Measurements from ENCODE around the gene TOR2A.

Gene TOR2A

DNA sequence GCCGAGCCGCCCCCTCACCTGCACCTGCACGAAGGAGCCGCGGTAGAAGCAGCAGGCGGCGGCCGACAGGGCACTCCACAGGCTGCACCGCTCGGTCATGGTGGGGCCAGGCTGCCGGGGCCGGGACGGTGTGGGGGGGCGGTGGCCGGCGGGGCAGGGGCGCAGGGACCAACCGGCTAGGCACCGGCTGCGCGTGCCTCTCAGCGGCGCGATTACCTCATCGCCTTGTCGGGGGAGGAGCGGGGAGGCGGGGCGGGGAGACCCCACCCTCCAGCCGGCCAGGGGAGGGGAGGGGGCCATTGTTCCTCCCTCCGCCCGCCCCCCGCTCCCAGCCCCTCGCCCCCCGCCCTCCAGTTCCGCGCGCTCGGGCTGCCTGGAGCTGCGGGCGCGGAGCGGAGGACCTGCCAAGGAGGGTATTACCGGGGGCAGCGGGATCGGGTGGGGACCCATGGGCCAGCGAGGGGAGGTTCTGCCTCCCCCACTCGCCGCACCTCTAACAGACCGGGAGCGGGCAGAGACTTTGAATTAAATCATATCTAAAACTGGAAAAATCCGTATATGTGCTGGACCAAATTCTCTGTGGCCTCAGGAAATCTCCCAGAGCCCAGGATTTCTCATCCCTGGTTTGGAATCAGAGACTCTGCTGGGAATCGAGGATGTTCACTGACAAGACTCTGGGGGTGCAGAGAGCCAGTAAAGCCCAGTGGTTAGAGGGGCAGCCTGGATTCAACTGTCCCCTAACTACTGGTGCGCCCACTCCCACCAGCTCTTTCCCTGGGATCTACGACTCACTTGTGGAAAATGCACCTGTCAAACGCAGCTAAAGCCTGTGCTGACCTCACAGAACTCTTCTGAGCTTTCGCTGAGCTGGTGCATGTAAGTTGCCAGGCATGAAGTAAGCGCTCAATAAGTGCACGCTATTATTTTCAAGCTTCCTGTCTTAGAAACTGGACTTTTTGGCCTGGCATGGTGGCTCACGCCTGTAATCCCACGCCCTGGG, 20.3 kb upstream of the TOR2A start:
- Mint-ChIP-seq H3K4me3 (no peak overlapping the region), H3K36me3 (peaks cover 2% of the 10 kb centered on the region), H3K4me1 (peaks cover 19% of the 10 kb centered on the region), H3K9me3 (no peaks in the 10 kb centered on the region), H3K27me3 (no peaks in the 10 kb centered on the region), H3K27ac (no peak overlapping the region)

DNA sequence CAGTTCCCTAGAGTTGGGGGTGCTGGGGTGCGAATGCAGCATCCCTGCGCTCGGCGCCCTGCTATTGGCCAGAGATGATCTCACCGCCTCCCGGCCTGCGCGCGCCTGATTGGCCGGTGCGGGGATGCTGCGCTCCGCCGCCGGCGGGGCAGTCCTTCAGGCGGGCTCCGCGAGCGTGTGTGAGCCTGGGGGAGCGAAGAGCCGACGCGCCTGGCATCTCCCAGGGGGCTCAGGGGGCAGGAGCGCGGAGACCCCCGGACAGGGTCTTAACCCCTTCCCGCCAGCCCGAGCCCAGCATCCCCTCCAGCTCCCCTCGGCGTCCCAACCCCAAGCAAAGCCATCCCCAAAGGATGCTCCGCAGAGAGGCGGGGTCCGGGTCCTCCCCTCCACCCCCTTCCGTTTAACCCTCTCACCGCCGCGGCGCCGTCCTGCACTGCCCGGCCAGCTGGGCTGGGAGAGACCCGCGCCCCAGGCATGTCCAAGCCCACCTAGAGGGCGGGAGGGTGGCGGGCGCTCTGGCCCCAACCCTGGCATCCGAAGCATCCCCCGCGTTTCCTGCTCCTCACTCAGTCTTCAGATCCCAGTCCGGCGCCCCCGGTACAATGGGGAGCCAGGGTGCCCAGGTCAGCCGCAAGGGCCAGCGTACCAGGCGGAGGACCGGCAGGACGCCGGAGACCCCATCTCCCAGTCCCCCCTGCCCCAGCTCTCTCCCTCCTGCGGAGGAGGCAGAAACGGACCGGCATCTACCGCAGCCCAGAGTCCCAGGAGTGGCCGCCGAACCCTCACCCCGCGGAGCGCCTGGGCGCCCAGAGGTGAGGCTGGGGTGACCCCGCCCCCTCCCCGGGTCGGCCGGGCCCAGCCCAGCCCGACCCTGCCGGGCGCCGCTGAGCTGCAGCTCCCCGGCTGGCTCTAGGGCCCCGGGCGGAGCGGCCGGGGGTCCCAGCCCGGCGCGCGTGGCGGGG, 19.3 kb upstream of the TOR2A start:
- H3K4me3 Mint-ChIP-seq: no peak overlapping the region
- peaks cover 2% of the 10 kb centered on the region for H3K36me3 Mint-ChIP-seq
- H3K9me3 Mint-ChIP-seq: no peaks in the 10 kb centered on the region
- no peaks in the 10 kb centered on the region for H3K27me3 Mint-ChIP-seq
- no peak overlapping the region for H3K27ac Mint-ChIP-seq
- H3K4me1 Mint-ChIP-seq: peaks cover 19% of the 10 kb centered on the region

DNA sequence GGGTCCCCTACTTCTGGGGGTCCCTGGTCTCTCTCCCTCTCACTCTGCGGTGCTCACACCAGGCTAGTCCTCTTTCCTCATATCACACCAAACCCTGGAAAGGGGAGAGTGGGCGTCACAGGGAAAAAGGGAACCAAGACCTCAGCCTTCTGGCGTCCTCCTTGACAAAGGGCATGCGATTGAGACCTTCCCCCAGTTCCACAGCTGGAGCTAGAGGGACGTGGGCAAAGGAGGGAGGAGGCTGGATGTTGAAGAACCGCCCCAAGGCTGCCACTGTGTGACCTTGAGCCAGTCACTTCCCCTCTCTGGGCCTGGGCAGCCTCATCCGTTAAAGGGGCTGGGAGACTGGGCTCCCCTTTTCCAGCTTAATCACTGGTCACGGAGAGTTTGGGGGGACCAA, 18.5 kb upstream of the TOR2A start:
- peaks cover 16% of the 10 kb centered on the region for H3K4me1 Mint-ChIP-seq
- no peaks in the 10 kb centered on the region for H3K9me3 Mint-ChIP-seq
- no peaks in the 10 kb centered on the region for H3K27me3 Mint-ChIP-seq
- no peak overlapping the region for H3K4me3 Mint-ChIP-seq
- H3K27ac Mint-ChIP-seq: no peak overlapping the region
- H3K36me3 Mint-ChIP-seq: peaks cover under 1% of the 10 kb centered on the region

DNA sequence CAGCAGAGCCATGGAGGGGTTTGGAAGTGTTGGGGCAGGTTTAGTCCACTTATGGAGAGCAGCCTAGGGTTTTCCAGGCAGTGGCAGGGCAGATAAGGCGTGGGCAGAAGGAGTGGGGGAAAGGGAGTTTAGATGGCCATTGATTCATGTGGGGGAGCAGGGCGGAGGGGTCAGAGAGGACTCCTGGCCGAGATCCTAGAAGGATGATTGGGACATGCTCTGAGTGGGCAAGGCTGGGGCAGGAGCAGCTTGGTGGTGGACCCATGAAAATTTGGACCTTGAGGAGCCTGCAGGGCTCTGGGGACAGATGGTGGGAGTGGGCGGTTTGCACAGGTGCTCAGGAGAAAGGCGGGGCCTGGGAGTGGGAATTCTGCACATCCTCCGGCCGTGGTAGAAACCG, 18.1 kb upstream of the TOR2A start:
- H3K36me3 Mint-ChIP-seq: no peaks in the 10 kb centered on the region

DNA sequence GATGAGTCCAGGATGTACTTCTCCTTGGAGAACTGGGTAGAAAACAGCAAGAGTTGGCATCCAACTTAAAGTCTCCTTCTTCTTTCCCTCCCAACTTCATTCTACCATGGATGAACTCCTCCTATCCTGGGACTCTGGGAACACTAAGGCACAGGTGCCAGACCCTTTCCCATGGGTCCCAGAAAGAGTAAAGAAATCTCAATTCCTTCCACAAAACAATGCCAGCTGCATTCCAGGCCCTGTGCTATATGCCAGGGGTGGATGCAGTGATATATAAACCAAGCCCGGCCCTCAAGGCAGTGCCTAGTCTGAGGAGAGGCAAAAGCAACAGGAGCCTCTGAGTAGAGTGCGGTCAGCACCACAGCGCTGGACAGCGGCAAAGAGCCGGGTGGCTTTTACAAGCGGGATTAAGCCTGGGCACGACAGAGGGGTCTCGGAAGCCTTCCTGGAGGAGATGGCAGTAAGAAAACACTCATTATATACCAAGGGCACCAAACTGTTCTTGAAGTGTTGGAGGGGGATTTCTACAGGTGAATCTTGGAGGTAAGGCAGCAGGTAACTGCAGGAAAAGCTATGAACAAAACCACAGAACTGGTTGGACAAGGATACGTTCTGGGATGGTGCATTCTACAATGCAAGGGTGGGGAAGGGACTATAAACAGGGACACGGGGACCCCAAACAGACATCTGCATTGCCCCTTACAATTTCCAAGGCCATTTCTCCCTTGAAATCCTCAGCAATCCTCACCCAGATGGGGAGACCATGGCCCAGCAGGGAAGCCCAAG, 16.4 kb upstream of the TOR2A start:
- Mint-ChIP-seq H3K27ac (peak overlapping the region; percentile 27), H3K4me1 (peaks cover 25% of the 10 kb centered on the region), H3K9me3 (no peaks in the 10 kb centered on the region), H3K27me3 (no peaks in the 10 kb centered on the region), H3K4me3 (no peak overlapping the region), H3K36me3 (no peaks in the 10 kb centered on the region)

More for the DNA sequence above, 18.1 kb upstream of the TOR2A start:
- no peak overlapping the region for H3K27ac Mint-ChIP-seq
- H3K4me3 Mint-ChIP-seq: no peak overlapping the region
- H3K27me3 Mint-ChIP-seq: no peaks in the 10 kb centered on the region
- peaks cover 13% of the 10 kb centered on the region for H3K4me1 Mint-ChIP-seq
- H3K9me3 Mint-ChIP-seq: no peaks in the 10 kb centered on the region

DNA sequence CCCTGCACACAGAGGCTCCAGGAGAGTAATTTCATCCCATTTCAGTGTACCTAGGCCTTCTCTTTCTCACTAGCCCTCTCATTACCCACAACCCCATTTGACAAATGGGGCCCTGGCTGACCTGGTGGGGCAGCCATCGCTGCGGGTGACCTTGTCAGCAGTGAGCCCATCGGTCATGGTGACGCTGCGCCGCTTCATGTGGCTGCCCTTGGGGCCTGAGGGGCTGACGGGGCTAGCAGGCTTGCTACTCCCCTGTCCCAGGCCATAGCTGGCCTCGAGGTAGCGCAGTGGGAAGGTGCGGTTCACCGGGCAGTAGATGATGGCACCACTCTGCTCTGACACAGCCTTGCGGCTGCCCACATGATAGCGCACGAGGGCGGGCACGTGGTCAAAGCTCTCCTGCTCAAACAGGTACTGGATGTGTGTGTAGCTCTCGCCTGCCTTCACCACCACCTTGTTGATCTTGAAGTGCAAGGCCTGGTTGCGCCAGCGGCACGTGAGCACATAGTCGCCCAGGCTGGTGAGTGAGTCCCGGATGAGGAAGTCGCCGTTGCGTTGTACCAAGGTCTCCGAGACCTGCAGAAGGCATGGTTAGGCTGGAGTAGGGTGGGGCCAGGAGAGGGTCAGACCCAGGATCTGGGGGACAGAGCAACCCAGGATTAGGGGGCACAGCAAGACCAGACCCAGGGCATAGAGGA, 14.1 kb upstream of the TOR2A start:
- H3K36me3 Mint-ChIP-seq: no peaks in the 10 kb centered on the region
- peaks cover 25% of the 10 kb centered on the region for H3K4me1 Mint-ChIP-seq
- no peak overlapping the region for H3K27ac Mint-ChIP-seq
- no peaks in the 10 kb centered on the region for H3K27me3 Mint-ChIP-seq
- H3K4me3 Mint-ChIP-seq: no peak overlapping the region
- H3K9me3 Mint-ChIP-seq: no peaks in the 10 kb centered on the region

DNA sequence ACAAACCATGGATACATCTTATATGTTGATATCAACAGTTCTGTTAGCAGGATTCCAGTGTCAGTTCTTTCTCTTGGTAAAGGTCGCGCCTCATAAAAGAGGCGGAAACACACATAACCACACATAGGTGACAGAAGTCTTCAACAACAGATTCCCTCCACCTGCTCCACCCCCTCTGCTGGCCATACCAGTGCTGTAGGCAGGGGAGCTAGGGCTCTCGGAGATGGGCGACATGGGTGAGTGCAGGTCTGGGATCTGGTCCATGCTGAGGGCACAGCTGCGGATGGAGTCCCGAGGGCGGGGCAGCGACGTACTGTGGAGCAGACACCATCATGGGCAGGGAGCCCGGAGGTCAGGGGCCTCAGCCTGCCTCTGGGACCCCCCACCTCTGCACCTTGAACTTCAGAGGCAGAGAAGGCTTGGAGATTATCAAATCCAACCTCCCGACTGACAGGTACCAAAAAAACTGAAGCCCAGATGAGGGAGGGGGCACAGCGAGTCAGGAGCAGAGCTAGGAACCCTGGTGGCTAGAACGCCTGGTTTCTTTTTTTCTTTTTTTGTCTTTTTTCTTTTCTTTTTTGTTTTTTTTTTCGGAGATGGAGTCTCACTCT, 12.0 kb upstream of the TOR2A start:
- Mint-ChIP-seq H3K27me3 (no peaks in the 10 kb centered on the region), H3K4me3 (peak overlapping the region; percentile 47), H3K4me1 (peaks cover 17% of the 10 kb centered on the region), H3K36me3 (no peaks in the 10 kb centered on the region), H3K9me3 (no peaks in the 10 kb centered on the region), H3K27ac (no peak overlapping the region)

DNA sequence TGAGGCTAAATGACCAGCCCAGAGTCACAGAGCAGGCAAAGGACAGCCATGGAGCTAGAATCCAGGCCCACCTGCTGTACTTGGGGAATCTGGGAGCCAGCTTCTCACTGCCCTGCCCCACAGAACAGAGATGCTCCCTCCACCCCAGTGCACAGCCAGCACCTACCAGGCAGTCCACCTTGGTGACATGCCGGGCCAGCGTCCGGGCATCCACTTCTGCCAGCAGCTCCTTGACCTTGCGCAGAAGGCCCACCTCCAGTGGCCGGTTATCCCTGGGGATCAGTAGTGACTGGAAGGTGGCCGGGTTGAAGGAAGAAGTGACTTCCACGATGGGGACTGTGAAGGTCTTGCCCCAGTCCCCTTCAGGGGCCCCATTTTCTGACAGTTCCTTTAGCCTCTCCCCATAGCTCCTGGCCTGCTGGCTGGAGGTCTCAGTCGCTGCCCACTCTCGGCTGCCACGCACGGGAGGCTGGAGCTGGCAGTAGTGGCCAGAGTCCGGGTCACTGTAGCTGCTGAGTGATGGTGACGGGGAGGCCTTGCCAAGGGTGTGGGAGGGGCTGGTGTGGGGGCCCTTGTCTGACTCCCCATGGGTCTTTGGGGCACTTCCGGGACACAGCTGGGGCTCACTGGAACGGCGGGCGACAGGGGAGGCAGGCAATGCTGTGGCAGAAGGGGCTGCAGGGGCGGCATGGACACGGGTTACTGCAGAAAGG, 9.5 kb upstream of the TOR2A start:
- Mint-ChIP-seq H3K4me1 (peaks cover 12% of the 10 kb centered on the region), H3K9me3 (no peaks in the 10 kb centered on the region), H3K27ac (no peak overlapping the region), H3K4me3 (no peak overlapping the region), H3K27me3 (no peaks in the 10 kb centered on the region), H3K36me3 (peaks cover 1% of the 10 kb centered on the region)

DNA sequence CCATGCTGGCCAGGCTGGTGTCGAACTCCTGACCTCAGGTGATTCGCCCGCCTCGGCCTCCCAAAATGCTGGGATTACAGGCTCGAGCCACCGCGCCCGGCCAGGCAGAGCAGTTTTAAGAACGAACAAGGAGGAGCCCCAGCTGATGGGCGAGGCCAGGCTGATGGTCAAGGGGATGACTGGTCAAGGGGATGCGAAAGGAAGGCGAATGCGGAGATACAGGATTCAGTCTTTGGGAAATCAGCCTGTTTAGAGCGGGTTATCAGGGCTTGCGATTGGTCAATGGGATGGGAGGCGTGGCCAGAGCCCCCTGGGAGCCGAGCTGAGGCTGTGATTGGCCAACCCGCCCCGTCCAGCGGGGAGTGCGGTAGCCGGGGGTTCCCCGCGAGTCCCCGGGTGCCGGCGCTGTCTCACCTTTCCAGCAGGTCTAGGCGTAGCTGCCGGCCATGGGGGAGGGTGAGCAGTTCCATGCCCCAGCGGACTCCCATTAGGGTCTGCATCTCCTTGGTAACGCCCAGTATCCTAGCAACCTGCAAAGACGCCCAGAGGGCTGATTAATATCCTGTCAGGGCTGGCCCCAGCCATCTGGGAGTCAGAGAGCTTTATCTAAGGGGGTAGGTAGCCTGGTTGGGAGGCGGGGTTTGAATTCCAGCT, 7.5 kb upstream of the TOR2A start:
- H3K4me3 Mint-ChIP-seq: no peak overlapping the region
- no peaks in the 10 kb centered on the region for H3K9me3 Mint-ChIP-seq
- no peaks in the 10 kb centered on the region for H3K27me3 Mint-ChIP-seq
- H3K4me1 Mint-ChIP-seq: peaks cover 8% of the 10 kb centered on the region
- H3K27ac Mint-ChIP-seq: no peak overlapping the region
- H3K36me3 Mint-ChIP-seq: peaks cover 1% of the 10 kb centered on the region

DNA sequence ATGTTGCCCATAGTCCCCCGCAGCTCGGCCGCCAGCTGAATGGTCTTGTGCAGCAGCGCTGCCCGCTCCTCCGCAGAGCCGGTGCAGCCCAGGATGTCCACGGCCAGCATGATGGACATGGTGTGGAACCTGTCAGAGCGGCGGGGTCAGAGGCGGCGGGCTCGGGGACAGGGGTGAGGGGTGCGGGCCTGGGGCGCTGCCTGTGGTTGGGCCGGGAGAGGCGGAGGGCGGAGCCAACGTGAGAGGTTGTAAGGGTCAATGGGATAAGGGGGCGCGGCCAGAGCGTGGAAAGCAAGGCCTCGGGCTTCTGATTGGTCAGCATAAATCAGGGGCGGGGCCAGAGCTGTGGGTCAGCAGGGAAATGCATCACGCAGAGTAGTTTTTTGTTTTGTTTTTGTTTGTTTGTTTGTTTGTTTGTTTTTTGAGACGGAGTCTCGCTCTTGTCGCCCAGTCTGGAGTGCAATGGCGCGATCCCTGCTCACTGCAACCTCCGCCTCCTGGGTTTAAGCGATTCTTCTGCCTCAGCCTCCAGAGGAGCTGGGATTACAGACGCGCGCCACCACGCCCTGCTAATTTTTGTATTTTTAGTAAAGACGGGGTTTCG, 6.8 kb upstream of the TOR2A start:
- H3K4me1 Mint-ChIP-seq: peaks cover 4% of the 10 kb centered on the region
- no peaks in the 10 kb centered on the region for H3K9me3 Mint-ChIP-seq
- no peak overlapping the region for H3K4me3 Mint-ChIP-seq
- H3K27ac Mint-ChIP-seq: no peak overlapping the region
- H3K27me3 Mint-ChIP-seq: no peaks in the 10 kb centered on the region
- H3K36me3 Mint-ChIP-seq: peaks cover 1% of the 10 kb centered on the region

DNA sequence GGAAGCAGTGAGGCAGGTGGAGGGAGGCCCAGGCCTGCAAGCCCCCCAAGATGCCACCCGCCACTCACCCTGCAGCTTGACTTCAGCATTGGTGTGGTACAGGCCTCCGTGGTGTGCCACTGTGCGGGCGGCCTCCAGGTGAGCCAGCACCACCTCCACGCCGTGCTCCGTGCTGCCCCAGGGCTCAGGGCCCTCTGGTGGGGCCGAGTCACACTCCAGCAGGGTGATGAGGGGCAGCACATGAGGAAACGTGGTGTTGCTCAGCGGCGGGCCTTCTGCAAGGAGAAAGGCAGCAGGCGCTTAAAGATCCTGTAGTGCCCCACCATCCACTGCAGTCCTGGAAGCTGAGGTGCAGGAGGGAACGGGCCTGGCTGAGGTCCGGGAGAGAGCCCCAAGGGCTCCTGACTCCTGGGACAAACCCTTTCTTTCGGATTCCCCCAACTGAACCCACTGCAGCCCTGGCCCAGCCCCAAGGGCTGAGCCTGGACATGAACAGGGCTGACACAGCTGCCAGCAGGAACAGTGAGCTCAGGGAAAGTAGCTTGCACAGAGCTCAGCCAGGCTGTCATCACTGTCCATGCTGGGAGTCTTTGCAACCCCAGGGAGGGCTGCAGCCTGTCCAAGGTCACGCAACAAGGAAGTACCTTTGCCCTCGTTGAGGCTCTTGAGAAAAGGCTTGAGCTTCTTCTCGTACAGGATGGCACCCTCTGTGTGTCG, 4.7 kb upstream of the TOR2A start:
- no peaks in the 10 kb centered on the region for H3K9me3 Mint-ChIP-seq

DNA sequence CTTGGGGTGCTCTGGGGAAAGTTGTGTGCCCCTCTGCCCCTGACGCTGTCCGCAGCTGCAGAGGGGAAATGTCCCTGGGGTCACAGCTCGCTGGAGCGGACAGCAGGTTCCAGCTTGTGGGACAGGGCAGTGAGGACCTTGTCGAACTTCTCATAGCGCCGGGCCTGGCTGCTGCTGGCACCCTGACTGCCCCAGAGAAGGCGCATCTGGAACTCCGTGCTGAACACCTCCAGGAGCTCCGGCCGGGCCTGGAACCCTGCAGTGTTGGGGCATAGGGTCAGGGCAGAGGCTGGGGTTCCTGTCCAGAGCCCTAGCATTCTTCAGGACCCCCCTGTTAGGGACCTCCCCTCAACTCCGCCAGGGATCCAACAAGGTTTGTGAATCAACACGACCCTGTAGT, 3.6 kb upstream of the TOR2A start:
- no peak overlapping the region for H3K27ac Mint-ChIP-seq
- no peak overlapping the region for H3K4me3 Mint-ChIP-seq
- peaks cover 1% of the 10 kb centered on the region for H3K36me3 Mint-ChIP-seq
- no peaks in the 10 kb centered on the region for H3K9me3 Mint-ChIP-seq
- no peaks in the 10 kb centered on the region for H3K27me3 Mint-ChIP-seq
- H3K4me1 Mint-ChIP-seq: peaks cover 11% of the 10 kb centered on the region

More for the DNA sequence above, 4.7 kb upstream of the TOR2A start:
- peaks cover 5% of the 10 kb centered on the region for H3K4me1 Mint-ChIP-seq
- peaks cover 1% of the 10 kb centered on the region for H3K36me3 Mint-ChIP-seq
- no peaks in the 10 kb centered on the region for H3K27me3 Mint-ChIP-seq
- no peak overlapping the region for H3K4me3 Mint-ChIP-seq
- H3K27ac Mint-ChIP-seq: no peak overlapping the region
